IMR-90 (cell line): ENCODE measurements around the gene IL36A. TPM values are rescaled to one million over a fixed set of nuclear protein-coding genes. Genes with fewer than 3 reads are reported as not detected.

Experiments used
- ATAC-seq: fragments of 200-7000 bp; cut with Tn5 transposase; 2 replicates; pipeline ENCODE4 v1.9.1; 2020; ENCODE audit warnings: low read depth, mild to moderate bottlenecking, moderate library complexity
- BruUV-seq: library from RNA; stranded (reverse); fragments of 400-500 nt; replicated peaks from 2 replicates; lab custom pipeline; 2021; lab: Mats Ljungman, UMichigan
- CTCF ChIA-PET: fragments of 300-600 bp; formaldehyde crosslinking; extraction: SDS; loops from one replicate; lab custom pipeline; 2021; ENCODE audit warnings: antibody characterized with exemption; lab: Yijun Ruan, JAX
- POLR2A ChIA-PET: fragments of 300-600 bp; sonication (Branson Sonifier 250); formaldehyde crosslinking; loops from one replicate; lab custom pipeline; 2022; ENCODE audit warnings: antibody characterized with exemption; ENCODE audit not compliant: unreplicated experiment; lab: Charles Lee
- DNase-seq: peaks from one replicate; pipeline ENCODE4 v3.0.0; 2013
- H2AFZ ChIP-seq: replicated peaks from 2 replicates; pipeline ENCODE3; 2013; ENCODE audit warnings: low read length, mild to moderate bottlenecking; ENCODE audit not compliant: poor library complexity
- H2AK5ac ChIP-seq: 2 replicates; pipeline ENCODE4 v1.6.1; 2013; ENCODE audit warnings: low read depth, low read length, inconsistent platforms
- H2AK9ac ChIP-seq: replicated peaks from 2 replicates; pipeline ENCODE3; 2013; ENCODE audit warnings: mild to moderate bottlenecking, low read depth, low read length, moderate library complexity; ENCODE audit not compliant: poor library complexity
- H2BK120ac ChIP-seq: 2 replicates; pipeline ENCODE4 v1.6.1; 2013; ENCODE audit warnings: low read depth, low read length, inconsistent platforms
- H2BK15ac ChIP-seq: 3 replicates; pipeline ENCODE4 v1.6.1; 2013; ENCODE audit warnings: low read depth, low read length, inconsistent platforms
- H2BK20ac ChIP-seq: 2 replicates; pipeline ENCODE4 v1.6.1; 2013; ENCODE audit warnings: low read depth, mild to moderate bottlenecking, inconsistent platforms, low read length, moderate library complexity
- H2BK5ac ChIP-seq: 2 replicates; pipeline ENCODE4 v1.6.1; 2013; ENCODE audit warnings: mild to moderate bottlenecking, low read depth, low read length, inconsistent platforms; ENCODE audit not compliant: poor library complexity, severe bottlenecking
- H3K14ac ChIP-seq: replicated peaks from 2 replicates; pipeline ENCODE4 v1.6.1; 2013; ENCODE audit warnings: low read depth, low read length, inconsistent platforms
- H3K18ac ChIP-seq: 2 replicates; pipeline ENCODE4 v1.6.1; 2013; ENCODE audit warnings: low read depth, low read length, control low read depth
- H3K23ac ChIP-seq: 2 replicates; pipeline ENCODE4 v1.6.1; 2013; ENCODE audit warnings: low read depth, low read length, inconsistent platforms
- H3K27ac ChIP-seq: 2 replicates; pipeline ENCODE4 v1.5.1; 2013; ENCODE audit warnings: mild to moderate bottlenecking, control low read depth, low read length; ENCODE audit not compliant: insufficient read depth
- H3K27me3 ChIP-seq: 2 replicates; pipeline ENCODE4 v1.6.1; 2013; ENCODE audit warnings: low read length; ENCODE audit not compliant: control insufficient read depth, insufficient read depth
- H3K36me3 ChIP-seq: 2 replicates; pipeline ENCODE4 v1.6.1; 2013; ENCODE audit warnings: low read length, mixed read lengths; ENCODE audit not compliant: control insufficient read depth, insufficient read depth
- H3K4ac ChIP-seq: 2 replicates; pipeline ENCODE4 v1.6.1; 2013; ENCODE audit warnings: low read depth, low read length, inconsistent platforms
- H3K4me1 ChIP-seq: 2 replicates; pipeline ENCODE4 v1.6.1; 2013; ENCODE audit warnings: low read length, mixed read lengths; ENCODE audit not compliant: control insufficient read depth, insufficient read depth
- H3K4me2 ChIP-seq: 2 replicates; pipeline ENCODE4 v1.6.1; 2013; ENCODE audit warnings: low read depth, mild to moderate bottlenecking, control low read depth, low read length, moderate library complexity
- H3K4me3 ChIP-seq: 2 replicates; pipeline ENCODE4 v1.5.1; 2013; ENCODE audit warnings: low read depth, mild to moderate bottlenecking, control low read depth, low read length, moderate library complexity; ENCODE audit not compliant: insufficient read depth
- H3K56ac ChIP-seq: 2 replicates; pipeline ENCODE4 v1.6.1; 2013; ENCODE audit warnings: low read length, inconsistent platforms; ENCODE audit not compliant: insufficient read depth; ENCODE audit errors: extremely low read depth
- H3K79me1 ChIP-seq, 2 experiments: 2 replicates each; pipeline ENCODE4 v1.6.1; 2013; ENCODE audit warnings: low read length in 2 of 2, inconsistent platforms in 1 of 2, low read depth in 1 of 2
- H3K9ac ChIP-seq: 2 replicates; pipeline ENCODE4 v1.6.1; 2013; ENCODE audit warnings: low read depth, low read length, control low read depth
- H3K9me1 ChIP-seq: 2 replicates; pipeline ENCODE4 v1.6.1; 2013; ENCODE audit warnings: low read length, inconsistent platforms; ENCODE audit not compliant: insufficient read depth
- H3K9me3 ChIP-seq: 2 replicates; pipeline ENCODE4 v1.6.1; 2013; ENCODE audit warnings: low read length; ENCODE audit not compliant: control insufficient read depth, insufficient read depth
- H4K20me1 ChIP-seq: 2 replicates; pipeline ENCODE4 v1.6.1; 2013; ENCODE audit warnings: low read length, inconsistent platforms; ENCODE audit not compliant: insufficient read depth
- H4K5ac ChIP-seq: 2 replicates; pipeline ENCODE4 v1.6.1; 2013; ENCODE audit warnings: mild to moderate bottlenecking, low read depth, low read length, control low read depth
- H4K8ac ChIP-seq, 2 experiments: 2 replicates each; pipeline ENCODE4 v1.6.1; 2013; ENCODE audit warnings: low read depth in 2 of 2, low read length in 2 of 2, control low read depth in 1 of 2, inconsistent platforms in 1 of 2
- H4K91ac ChIP-seq: 2 replicates; pipeline ENCODE4 v1.6.1; 2013; ENCODE audit warnings: low read depth, low read length, inconsistent platforms; ENCODE audit not compliant: insufficient read depth
- CEBPB ChIP-seq: IDR thresholded peaks from 2 replicates; pipeline ENCODE4 v1.6.1; 2012; ENCODE audit warnings: low read depth, low read length, improper control_type of control experiment
- CHD1 ChIP-seq: IDR thresholded peaks from 2 replicates; pipeline ENCODE4 v1.6.1; 2012; ENCODE audit warnings: low read depth, low read length, improper control_type of control experiment
- MAFK ChIP-seq: IDR thresholded peaks from 2 replicates; pipeline ENCODE4 v1.6.1; 2012; ENCODE audit warnings: low read depth, low read length, improper control_type of control experiment
- MXI1 ChIP-seq: IDR thresholded peaks from 2 replicates; pipeline ENCODE4 v1.6.1; 2012; ENCODE audit warnings: low read depth, mild to moderate bottlenecking, low read length, moderate library complexity, borderline replicate concordance
- NFE2L2 ChIP-seq: fragments of 150-350 bp; IDR thresholded peaks from 2 replicates; pipeline ENCODE4 v1.6.1; 2016; ENCODE audit warnings: low read depth, mild to moderate bottlenecking, low read length
- POLR2A ChIP-seq: IDR thresholded peaks from 2 replicates; pipeline ENCODE4 v1.6.1; 2012; ENCODE audit warnings: mild to moderate bottlenecking, low read depth, low read length
- RCOR1 ChIP-seq: IDR thresholded peaks from 2 replicates; pipeline ENCODE4 v1.6.1; 2012; ENCODE audit warnings: mild to moderate bottlenecking, low read length, improper control_type of control experiment; ENCODE audit not compliant: insufficient replicate concordance
- SMC3 ChIP-seq: fragments of 150-350 bp; IDR thresholded peaks from 2 replicates; pipeline ENCODE4 v1.6.1; 2016; ENCODE audit warnings: low read depth, mild to moderate bottlenecking, antibody characterized with exemption, low read length, moderate library complexity
- USF2 ChIP-seq: fragments of 150-350 bp; IDR thresholded peaks from 2 replicates; pipeline ENCODE4 v1.6.1; 2017; ENCODE audit warnings: mild to moderate bottlenecking, antibody characterized with exemption, low read length, low read depth
- WGBS, 2 experiments: methylation state at CpG; one replicate each; pipeline versions ENCODE4 v1.1.5 to v1.1.7; 2013; ENCODE audit warnings: missing lambda C conversion rate in 2 of 2; ENCODE audit not compliant: insufficient read length in 1 of 2; ENCODE audit errors: extremely low coverage in 2 of 2; 5-methylcytosine and 5-hydroxymethylcytosine counted together
- dilution Hi-C: fragments of 300-500 bp; cut with HindIII; formaldehyde crosslinking; loops from one replicate; pipeline ENCODE4 v1.14.3; 2018; ENCODE audit warnings: low sequenced_read_pairs; ENCODE audit not compliant: unreplicated experiment
- in situ Hi-C: fragments of 300-500 bp; cut with MboI; formaldehyde crosslinking; loops from 3 replicates; pipeline ENCODE4 v1.14.3; 2019; ENCODE audit warnings: low sequenced_read_pairs, inconsistent platforms, mixed read lengths
- intact Hi-C: fragments of 100-400 bp; cut with micrococcal nuclease; formaldehyde crosslinking; loops from 2 replicates; pipeline ENCODE4 v1.10.0; 2022
- polyA plus RNA-seq, 3 experiments: library from polyadenylated mRNA; depleted of rRNA; stranded (reverse); fragments of >200 nt; gene quantifications; 2 replicates each; pipeline ENCODE4 v1.2.3, GENCODE V29; 2012; ENCODE audit warnings: low replicate concordance in 1 of 3
- total RNA-seq: library from RNA; depleted of rRNA; stranded (reverse); fragments of >200 nt; gene quantifications from 2 replicates; pipeline ENCODE4 v1.2.3, GENCODE V29; 2012
- TF ChIP-seq, protein P1 (sequence below): conservative IDR thresholded peaks from 2 replicates; pipeline ENCODE4 v1.5.1; 2012; ENCODE audit warnings: mild to moderate bottlenecking, low read depth, low read length, improper control_type of control experiment
- TF ChIP-seq, protein P2 (sequence below): fragments of 150-350 bp; IDR thresholded peaks from 2 replicates; pipeline ENCODE4 v1.6.1; 2016; ENCODE audit warnings: low read depth, mild to moderate bottlenecking, low read length, moderate library complexity, borderline replicate concordance

The IL36A gene
- total and polyA plus RNA-seq, 2 of the 4 experiments (the other 2 are of a cell fraction), result not detected

- H3K9ac ChIP-seq, result no peak overlapping the region
- WGBS, 2 experiments, result no CpG with 5 or more reads among the region's 1 CpG
- no peak overlapping the region for H2AFZ ChIP-seq
- H3K4me1 ChIP-seq, result no peaks in the 10 kb centered on the region
- CTCF ChIA-PET, result no interaction called here
- no peak overlapping the region for H2BK15ac ChIP-seq
- no peak overlapping the region for H2BK20ac ChIP-seq
- no peak overlapping the region for H3K4me3 ChIP-seq
- no peak overlapping the region for H2BK5ac ChIP-seq
- no peak overlapping the region for H3K18ac ChIP-seq
- no peak overlapping the region for H2BK120ac ChIP-seq
- H3K23ac ChIP-seq, result no peak overlapping the region
- no peak overlapping the region for H3K14ac ChIP-seq
- no peak overlapping the region for H4K5ac ChIP-seq
- POLR2A ChIA-PET, result no interaction called here
- H3K56ac ChIP-seq, result no peak overlapping the region
- in situ Hi-C loops, result no loop called here
- no peak overlapping the region for H3K27ac ChIP-seq
- DNase-seq (no peak), ATAC-seq (no peak)
- H4K8ac ChIP-seq, result no peak overlapping the region
- no peak overlapping the region for H4K91ac ChIP-seq
- no peaks in the 10 kb centered on the region for H3K79me1 ChIP-seq
- no peaks in the 10 kb centered on the region; the same call in 1 of the 2 replicates for H3K9me3 ChIP-seq
- no peak overlapping the region for H3K4ac ChIP-seq
- H3K36me3 ChIP-seq, result no peaks in the 10 kb centered on the region
- TF ChIP-seq SMC3 (no peak), MAFK (no peak), CHD1 (no peak), NFE2L2 (no peak), USF2 (no peak), POLR2A (no peak), RCOR1 (no peak), MXI1 (no peak), CEBPB (no peak)
- TF ChIP-seq, protein P1, sequence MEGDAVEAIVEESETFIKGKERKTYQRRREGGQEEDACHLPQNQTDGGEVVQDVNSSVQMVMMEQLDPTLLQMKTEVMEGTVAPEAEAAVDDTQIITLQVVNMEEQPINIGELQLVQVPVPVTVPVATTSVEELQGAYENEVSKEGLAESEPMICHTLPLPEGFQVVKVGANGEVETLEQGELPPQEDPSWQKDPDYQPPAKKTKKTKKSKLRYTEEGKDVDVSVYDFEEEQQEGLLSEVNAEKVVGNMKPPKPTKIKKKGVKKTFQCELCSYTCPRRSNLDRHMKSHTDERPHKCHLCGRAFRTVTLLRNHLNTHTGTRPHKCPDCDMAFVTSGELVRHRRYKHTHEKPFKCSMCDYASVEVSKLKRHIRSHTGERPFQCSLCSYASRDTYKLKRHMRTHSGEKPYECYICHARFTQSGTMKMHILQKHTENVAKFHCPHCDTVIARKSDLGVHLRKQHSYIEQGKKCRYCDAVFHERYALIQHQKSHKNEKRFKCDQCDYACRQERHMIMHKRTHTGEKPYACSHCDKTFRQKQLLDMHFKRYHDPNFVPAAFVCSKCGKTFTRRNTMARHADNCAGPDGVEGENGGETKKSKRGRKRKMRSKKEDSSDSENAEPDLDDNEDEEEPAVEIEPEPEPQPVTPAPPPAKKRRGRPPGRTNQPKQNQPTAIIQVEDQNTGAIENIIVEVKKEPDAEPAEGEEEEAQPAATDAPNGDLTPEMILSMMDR, result no peak
- TF ChIP-seq, protein P2, sequence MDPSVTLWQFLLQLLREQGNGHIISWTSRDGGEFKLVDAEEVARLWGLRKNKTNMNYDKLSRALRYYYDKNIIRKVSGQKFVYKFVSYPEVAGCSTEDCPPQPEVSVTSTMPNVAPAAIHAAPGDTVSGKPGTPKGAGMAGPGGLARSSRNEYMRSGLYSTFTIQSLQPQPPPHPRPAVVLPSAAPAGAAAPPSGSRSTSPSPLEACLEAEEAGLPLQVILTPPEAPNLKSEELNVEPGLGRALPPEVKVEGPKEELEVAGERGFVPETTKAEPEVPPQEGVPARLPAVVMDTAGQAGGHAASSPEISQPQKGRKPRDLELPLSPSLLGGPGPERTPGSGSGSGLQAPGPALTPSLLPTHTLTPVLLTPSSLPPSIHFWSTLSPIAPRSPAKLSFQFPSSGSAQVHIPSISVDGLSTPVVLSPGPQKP, result no peak
- H3K4me2 ChIP-seq, result no peak overlapping the region
- no peaks in the 10 kb centered on the region for H3K9me1 ChIP-seq
- dilution Hi-C loops, result no loop called here
- no peak overlapping the region for H2AK5ac ChIP-seq
- intact Hi-C loops, result no loop called here
- no peaks in the 10 kb centered on the region for H4K20me1 ChIP-seq
- no peak overlapping the region for H2AK9ac ChIP-seq
- BruUV-seq, result no TSS peak
- H3K27me3 ChIP-seq, result peaks cover 3% of the 10 kb centered on the region
These were observed 51.9 kb downstream of the IL36A start for GRCh38 chr2:113057117-113057516.
